NB4 (cell line): ENCODE results near the gene FTO.

Experiments used
- DNase-seq: peaks from one replicate; pipeline ENCODE4 v3.0.0; 2010; ENCODE audit warnings: low read depth
- H3K4me3 ChIP-seq: one replicate; pipeline ENCODE4 v1.5.1; 2011; ENCODE audit warnings: mild to moderate bottlenecking, low read depth, low read length, moderate library complexity
- CTCF ChIP-seq: IDR thresholded peaks from one replicate; pipeline ENCODE4 v1.5.1; 2012; ENCODE audit warnings: low read depth, low read length
- MAX ChIP-seq: IDR thresholded peaks from 2 replicates; pipeline ENCODE4 v1.6.1; 2011; ENCODE audit warnings: low read depth, low read length
- MYC ChIP-seq: IDR thresholded peaks from 2 replicates; pipeline ENCODE4 v1.6.1; 2011; ENCODE audit warnings: low read depth, low read length
- POLR2A ChIP-seq: IDR thresholded peaks from 2 replicates; pipeline ENCODE4 v1.6.1; 2011; ENCODE audit warnings: mild to moderate bottlenecking; ENCODE audit not compliant: insufficient read length; ENCODE audit errors: extremely low read depth

FTO gene

GRCh38 chr16:53812914-53813313 is 109.0 kb downstream of the FTO start:
- no peak overlapping the region for H3K4me3 ChIP-seq
- no peak for DNase-seq
- no peak for TF ChIP-seq CTCF
- TF ChIP-seq MAX = no peak
- TF ChIP-seq POLR2A = no peak
- no peak for TF ChIP-seq MYC

GRCh38 chr16:53814801-53815200 is 110.8 kb downstream of the FTO start:
- TF ChIP-seq MYC = no peak
- no peak for TF ChIP-seq MAX
- no peak for TF ChIP-seq POLR2A
- no peak for TF ChIP-seq CTCF
- H3K4me3 ChIP-seq = no peak overlapping the region
- no peak for DNase-seq

- DNase-seq = no peak
- no peak overlapping the region for H3K4me3 ChIP-seq
- TF ChIP-seq MAX (no peak), POLR2A (no peak), MYC (no peak), CTCF (no peak)
These were observed 112.4 kb downstream of the FTO start for GRCh38 chr16:53816211-53816836.

GRCh38 chr16:53817117-53817755 is 113.3 kb downstream of the FTO start:
- TF ChIP-seq POLR2A (no peak), CTCF (no peak), MYC (no peak), MAX (no peak)
- no peak overlapping the region for H3K4me3 ChIP-seq
- DNase-seq = no peak

- TF ChIP-seq CTCF = no peak
- no peak for TF ChIP-seq MYC
- TF ChIP-seq POLR2A = no peak
- TF ChIP-seq MAX = no peak
- DNase-seq = no peak
- H3K4me3 ChIP-seq = no peak overlapping the region
These were observed 114.0 kb downstream of the FTO start for GRCh38 chr16:53817812-53818550.
